ENCODE results near the gene CIB4. TPM values are rescaled to one million over a fixed set of nuclear protein-coding genes. Genes with fewer than 3 reads are reported as not detected.

The CIB4 gene
- total RNA-seq, 1 experiment from 2014 or later, result not detected

DNA sequence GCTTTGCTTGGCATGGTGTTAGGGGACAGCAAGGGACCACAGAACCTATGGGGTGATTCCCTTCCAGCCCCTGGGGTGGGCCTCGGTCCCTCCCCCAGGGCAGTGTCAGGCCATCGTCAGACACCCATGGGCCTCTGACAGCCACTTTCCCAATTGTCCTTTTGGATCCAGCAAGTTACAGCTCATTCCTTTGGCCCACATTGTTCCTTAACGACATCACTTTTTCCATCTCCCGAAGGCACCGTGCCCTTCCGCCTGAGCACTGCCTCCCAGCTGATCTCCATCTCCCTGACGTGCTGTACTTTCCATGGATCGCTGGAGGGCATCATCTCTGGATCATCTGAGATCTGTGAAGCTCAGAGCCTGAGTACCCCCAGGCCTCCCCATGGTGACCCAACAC is 41.0 kb upstream of the CIB4 start:
- Histone ChIP-seq H2AFZ (no peak overlapping the region), H3K9me3 (ENCODE audit: insufficient read depth, low read depth) (no peaks in the 10 kb centered on the region), H3F3A (ENCODE audit: insufficient read depth, low read depth) (no peaks in the 10 kb centered on the region), H3K4me3 (no peak overlapping the region), H3K9me2 (ENCODE audit: insufficient read depth) (no peaks in the 10 kb centered on the region), H3K27me3 (ENCODE audit: insufficient read depth, low read depth) (no peaks in the 10 kb centered on the region; the same call in 1 of the 2 replicates), H3K79me2 (ENCODE audit: low read depth) (no peaks in the 10 kb centered on the region), H3K36me3 (ENCODE audit: low read depth) (no peaks in the 10 kb centered on the region), H3K4me2 (no peak overlapping the region), H3K4me1 (replicated peaks; ENCODE audit: insufficient read depth) (peaks cover 8% of the 10 kb centered on the region), H4K20me1 (ENCODE audit: insufficient read depth) (no peaks in the 10 kb centered on the region), H3K27ac (no peak overlapping the region)
- DNase-seq, result no peak
- TF ChIP-seq EZH2 (IDR thresholded peaks at IDR 0.05; ENCODE audit: low read depth), result no peak
- TF ChIP-seq, protein P1, sequence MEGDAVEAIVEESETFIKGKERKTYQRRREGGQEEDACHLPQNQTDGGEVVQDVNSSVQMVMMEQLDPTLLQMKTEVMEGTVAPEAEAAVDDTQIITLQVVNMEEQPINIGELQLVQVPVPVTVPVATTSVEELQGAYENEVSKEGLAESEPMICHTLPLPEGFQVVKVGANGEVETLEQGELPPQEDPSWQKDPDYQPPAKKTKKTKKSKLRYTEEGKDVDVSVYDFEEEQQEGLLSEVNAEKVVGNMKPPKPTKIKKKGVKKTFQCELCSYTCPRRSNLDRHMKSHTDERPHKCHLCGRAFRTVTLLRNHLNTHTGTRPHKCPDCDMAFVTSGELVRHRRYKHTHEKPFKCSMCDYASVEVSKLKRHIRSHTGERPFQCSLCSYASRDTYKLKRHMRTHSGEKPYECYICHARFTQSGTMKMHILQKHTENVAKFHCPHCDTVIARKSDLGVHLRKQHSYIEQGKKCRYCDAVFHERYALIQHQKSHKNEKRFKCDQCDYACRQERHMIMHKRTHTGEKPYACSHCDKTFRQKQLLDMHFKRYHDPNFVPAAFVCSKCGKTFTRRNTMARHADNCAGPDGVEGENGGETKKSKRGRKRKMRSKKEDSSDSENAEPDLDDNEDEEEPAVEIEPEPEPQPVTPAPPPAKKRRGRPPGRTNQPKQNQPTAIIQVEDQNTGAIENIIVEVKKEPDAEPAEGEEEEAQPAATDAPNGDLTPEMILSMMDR (conservative IDR thresholded peaks at IDR 0.05), result no peak
- BruUV-seq (replicated peaks), result no TSS peak
- ChIA-PET CTCF (no interaction called here), POLR2A (ENCODE audit: unreplicated experiment) (interaction anchor here (0.6 kb wide), 1 partner anchor 657 kb away, joined by 3 read pairs; no protein-coding TSS in a partner anchor)
- intact Hi-C loops (cut with micrococcal nuclease; ENCODE audit: unreplicated experiment), result no loop called here

DNA sequence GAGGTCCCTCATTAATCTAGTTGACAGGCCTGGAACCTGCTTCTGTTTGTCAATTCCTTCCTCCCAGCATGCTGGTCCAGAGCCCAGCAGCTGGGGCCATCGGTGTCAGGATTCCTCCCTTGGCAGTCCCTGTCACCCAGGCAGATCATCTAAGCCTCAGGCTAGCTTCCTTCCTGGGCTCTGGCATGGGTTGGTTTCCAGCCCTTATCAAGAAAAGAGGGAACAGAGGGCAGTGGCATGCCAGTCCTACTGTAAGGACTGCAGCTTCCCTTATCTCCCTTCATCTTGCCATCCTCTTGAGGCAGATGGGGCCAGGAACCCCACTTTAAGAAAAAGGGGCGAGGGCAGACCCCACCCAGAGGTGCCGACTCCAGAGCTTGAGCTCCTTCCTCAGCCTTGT is 40.5 kb upstream of the CIB4 start:
- no peaks in the 10 kb centered on the region for H3K9me3 ChIP-seq (ENCODE audit: insufficient read depth, low read depth)
- no peak for DNase-seq
- CTCF ChIA-PET, result no interaction called here
- no peak for TF ChIP-seq EZH2 (IDR thresholded peaks at IDR 0.05; ENCODE audit: low read depth)
- TF ChIP-seq, protein P1 (conservative IDR thresholded peaks at IDR 0.05), result no peak
- no peak overlapping the region for H3K27ac ChIP-seq
- no peak overlapping the region for H3K4me2 ChIP-seq
- intact Hi-C loops (cut with micrococcal nuclease; ENCODE audit: unreplicated experiment), result no loop called here
- no peaks in the 10 kb centered on the region for H4K20me1 ChIP-seq (ENCODE audit: insufficient read depth)
- BruUV-seq (replicated peaks), result no TSS peak
- peaks cover 8% of the 10 kb centered on the region for H3K4me1 ChIP-seq (replicated peaks; ENCODE audit: insufficient read depth)
- H3K79me2 ChIP-seq (ENCODE audit: low read depth), result no peaks in the 10 kb centered on the region
- no peaks in the 10 kb centered on the region for H3K9me2 ChIP-seq (ENCODE audit: insufficient read depth)
- H2AFZ ChIP-seq, result no peak overlapping the region
- no peaks in the 10 kb centered on the region for H3F3A ChIP-seq (ENCODE audit: insufficient read depth, low read depth)
- POLR2A ChIA-PET (ENCODE audit: unreplicated experiment), result interaction anchor here (0.6 kb wide), 2 partner anchors 656 to 1089 kb away, joined by 3 to 17 read pairs; no protein-coding TSS in a partner anchor
- H3K27me3 ChIP-seq (ENCODE audit: insufficient read depth, low read depth), result no peaks in the 10 kb centered on the region; the same call in 1 of the 2 replicates
- H3K4me3 ChIP-seq, result no peak overlapping the region
- H3K36me3 ChIP-seq (ENCODE audit: low read depth), result no peaks in the 10 kb centered on the region

DNA sequence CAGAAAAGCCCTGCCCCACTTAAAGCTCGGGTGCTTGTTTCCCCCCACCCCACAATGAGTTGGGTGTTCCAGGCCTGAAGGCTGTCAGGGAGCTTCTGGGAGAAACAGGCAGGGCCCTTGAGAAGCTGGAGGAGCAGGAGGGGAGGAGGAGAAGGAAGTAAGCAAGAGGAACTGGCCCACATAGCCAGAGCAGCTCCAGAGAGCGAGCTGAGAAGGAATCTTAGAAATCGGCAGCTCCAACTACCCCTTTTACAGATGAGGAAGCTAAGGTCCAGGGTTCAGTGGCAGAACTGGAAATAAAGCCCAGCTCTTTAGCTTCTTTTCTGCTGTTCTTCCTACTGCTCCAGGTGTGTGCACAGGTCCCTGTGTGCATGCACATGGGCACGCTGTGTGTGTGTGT is 38.7 kb upstream of the CIB4 start:
- Histone ChIP-seq H3K27me3 (ENCODE audit: insufficient read depth, low read depth) (no peaks in the 10 kb centered on the region), H2AFZ (no peak overlapping the region), H3K79me2 (ENCODE audit: low read depth) (no peaks in the 10 kb centered on the region), H3F3A (ENCODE audit: insufficient read depth, low read depth) (no peaks in the 10 kb centered on the region), H4K20me1 (ENCODE audit: insufficient read depth) (no peaks in the 10 kb centered on the region), H3K27ac (no peak overlapping the region), H3K4me3 (no peak overlapping the region), H3K9me2 (ENCODE audit: insufficient read depth) (no peaks in the 10 kb centered on the region), H3K4me2 (no peak overlapping the region), H3K4me1 (replicated peaks; ENCODE audit: insufficient read depth) (peaks cover 8% of the 10 kb centered on the region), H3K9me3 (ENCODE audit: insufficient read depth, low read depth) (no peaks in the 10 kb centered on the region), H3K36me3 (ENCODE audit: low read depth) (no peaks in the 10 kb centered on the region)
- POLR2A ChIA-PET (ENCODE audit: unreplicated experiment), result interaction anchor here (0.6 kb wide), 1 partner anchor 161 kb away, joined by 5 read pairs; no protein-coding TSS in a partner anchor
- BruUV-seq (replicated peaks), result no TSS peak
- CTCF ChIA-PET, result no interaction called here
- no peak for DNase-seq
- intact Hi-C loops (cut with micrococcal nuclease; ENCODE audit: unreplicated experiment), result no loop called here
- TF ChIP-seq EZH2 (IDR thresholded peaks at IDR 0.05; ENCODE audit: low read depth), result no peak
- TF ChIP-seq, protein P1 (conservative IDR thresholded peaks at IDR 0.05), result no peak

All from PC-9 (cell line).